Panc1 (cell line): ENCODE results near the gene WWOX. TPM values are rescaled to one million over a fixed set of nuclear protein-coding genes. Genes with fewer than 3 reads are reported as not detected.

Experiments used
- ATAC-seq: fragments of 200-7000 bp; cut with Tn5 transposase; 2 replicates; pipeline ENCODE4 v1.9.1; 2020; ENCODE audit warnings: mild to moderate bottlenecking, moderate library complexity
- BruUV-seq: library from RNA; stranded (reverse); fragments of 400-500 nt; replicated peaks from 2 replicates; lab custom pipeline; 2021; lab: Mats Ljungman, UMichigan
- CTCF ChIA-PET: fragments of 300-600 bp; sonication (Branson Sonifier 250); formaldehyde crosslinking; loops from one replicate; lab custom pipeline; 2022; ENCODE audit warnings: antibody characterized with exemption; lab: Charles Lee
- POLR2A ChIA-PET: fragments of 300-600 bp; sonication (Branson Sonifier 250); formaldehyde crosslinking; loops from one replicate; lab custom pipeline; 2022; ENCODE audit warnings: antibody characterized with exemption; lab: Charles Lee
- DNase-seq: peaks from one replicate; pipeline ENCODE4 v3.0.0-alpha.2; 2010; ENCODE audit warnings: low read depth, low spot score
- H3K27ac ChIP-seq: 2 replicates; pipeline ENCODE4 v1.5.1; 2011; ENCODE audit warnings: mild to moderate bottlenecking, low read length, inconsistent platforms
- H3K27me3 ChIP-seq: fragments of 200-500 bp; sonication (Bioruptor generic); 2 replicates; pipeline ENCODE4 v1.6.0; 2014; ENCODE audit warnings: low read length, inconsistent platforms; ENCODE audit not compliant: control insufficient read depth, insufficient read depth
- H3K36me3 ChIP-seq: fragments of 200-500 bp; sonication (Bioruptor generic); 2 replicates; pipeline ENCODE4 v1.5.1; 2014; ENCODE audit warnings: inconsistent platforms, mild to moderate bottlenecking, low read length, moderate library complexity; ENCODE audit not compliant: control insufficient read depth, insufficient read depth
- H3K4me1 ChIP-seq: 2 replicates; pipeline ENCODE4 v1.5.1; 2011; ENCODE audit warnings: inconsistent platforms, mild to moderate bottlenecking, low read length, moderate library complexity; ENCODE audit not compliant: control insufficient read depth, insufficient read depth
- H3K4me3 ChIP-seq, 2 experiments: 2 replicates each; pipeline ENCODE4 v1.5.1; 2011 to 2012; ENCODE audit warnings: low read depth in 2 of 2, low read length in 2 of 2, mild to moderate bottlenecking in 2 of 2, inconsistent platforms in 1 of 2, moderate library complexity in 1 of 2
- H3K9me3 ChIP-seq: fragments of 200-500 bp; sonication (Bioruptor generic); 2 replicates; pipeline ENCODE4 v1.5.1; 2014; ENCODE audit warnings: low read depth, mild to moderate bottlenecking, inconsistent platforms, low read length, moderate library complexity; ENCODE audit not compliant: control insufficient read depth, insufficient read depth
- POLR2AphosphoS5 ChIP-seq: IDR thresholded peaks from 2 replicates; pipeline ENCODE4 v1.6.1; 2012; ENCODE audit warnings: mild to moderate bottlenecking, low read depth, low read length, moderate library complexity
- SIN3A ChIP-seq: IDR thresholded peaks from 2 replicates; pipeline ENCODE4 v1.6.1; 2012; ENCODE audit warnings: low read depth, mild to moderate bottlenecking, low read length, moderate library complexity, borderline replicate concordance; ENCODE audit not compliant: insufficient read depth
- TCF7L2 ChIP-seq: IDR thresholded peaks from 2 replicates; pipeline ENCODE4 v1.6.1; 2011; ENCODE audit warnings: mild to moderate bottlenecking, low read depth, low read length, inconsistent platforms
- in situ Hi-C: cut with HindIII; loops from 2 replicates; pipeline ENCODE4 v1.10.0; 2016; ENCODE audit warnings: low sequenced_read_pairs, low pct_unique_long_range_greater_than_20kb
- intact Hi-C: fragments of 100-400 bp; cut with micrococcal nuclease; formaldehyde crosslinking; loops from one replicate; pipeline ENCODE4 v1.10.0; 2022; ENCODE audit not compliant: unreplicated experiment
- total RNA-seq: library from RNA; stranded (reverse); gene quantifications from one replicate; pipeline ENCODE4 v1.2.1, GENCODE V29; 2021; ENCODE audit not compliant: unreplicated experiment
- TF ChIP-seq, protein P1 (sequence below): fragments of 450-650 bp; IDR thresholded peaks from 2 replicates; pipeline ENCODE4 v1.5.1; 2017; ENCODE audit warnings: mild to moderate bottlenecking
- TF ChIP-seq, protein P2 (sequence below), 2 experiments: IDR thresholded peaks; 2 replicates each; pipeline ENCODE4 v1.6.1; 2011 to 2012; ENCODE audit warnings: low read depth in 2 of 2, control low read depth in 1 of 2, low read length in 1 of 2, mild to moderate bottlenecking in 1 of 2, moderate library complexity in 1 of 2; ENCODE audit not compliant: insufficient read depth in 1 of 2

The WWOX gene
- total RNA-seq, 1 experiment from 2014 or later, result 12.5 TPM

DNA sequence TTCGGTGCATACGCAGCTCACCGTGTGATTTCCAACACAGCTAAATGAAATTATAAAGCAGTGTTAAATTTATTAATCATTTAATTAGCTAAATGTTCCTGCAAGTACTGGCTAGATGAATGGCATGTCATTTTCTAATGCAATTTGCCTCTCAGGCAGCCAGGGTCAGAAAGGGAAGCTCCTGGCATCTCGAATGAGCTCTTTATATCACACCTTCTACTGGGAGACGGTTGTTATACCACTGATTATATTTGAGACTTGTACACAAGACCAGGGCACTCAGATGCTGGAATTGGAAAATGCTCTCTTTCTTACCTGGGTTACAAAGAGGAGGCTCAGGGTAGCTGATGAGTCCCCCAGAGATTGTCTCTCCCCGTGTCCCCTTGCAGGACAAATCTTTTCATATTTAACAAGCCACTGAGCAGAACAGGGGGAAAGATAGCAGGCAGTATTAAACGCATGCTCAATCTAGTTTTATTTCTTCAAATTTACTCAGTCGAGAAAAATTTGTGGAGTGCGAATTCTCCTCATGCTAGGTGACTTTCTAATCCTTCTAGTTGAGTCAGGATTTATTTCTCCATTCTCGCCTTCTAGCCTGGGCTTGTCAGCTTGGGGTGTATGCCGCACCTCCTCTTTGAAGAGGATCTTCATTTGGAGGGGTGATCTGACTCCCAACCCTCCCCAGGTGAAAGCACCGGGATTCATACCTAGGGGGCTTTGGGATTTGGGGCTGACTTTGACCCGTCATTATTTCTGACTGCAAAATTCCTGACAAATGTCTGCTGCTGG, 1060.0 kb downstream of the WWOX start:
- no TSS peak for BruUV-seq

DNA sequence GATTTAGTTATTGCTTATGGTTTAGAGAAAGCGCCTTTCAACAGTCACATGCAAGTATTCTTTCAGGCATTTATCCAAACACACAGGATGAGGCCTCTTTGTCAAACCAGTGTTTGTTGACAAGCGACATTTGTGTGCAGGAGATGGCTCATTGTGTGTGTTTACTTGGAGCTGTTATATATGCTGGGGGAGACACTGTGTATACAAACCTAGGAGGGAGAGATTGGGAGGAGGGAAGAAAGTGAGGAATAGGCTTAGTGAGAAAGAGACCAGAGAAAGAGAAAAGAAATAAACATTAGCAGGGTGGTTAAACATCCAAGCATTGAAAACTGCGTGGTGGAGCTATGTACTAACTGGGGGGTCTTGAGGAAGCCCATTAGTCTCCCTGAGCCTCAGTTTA, 1063.5 kb downstream of the WWOX start:
- H3K27ac ChIP-seq, result no peak overlapping the region

More for the DNA sequence above, 1060.0 kb downstream of the WWOX start:
- no peak for ATAC-seq
- TF ChIP-seq, protein P1, sequence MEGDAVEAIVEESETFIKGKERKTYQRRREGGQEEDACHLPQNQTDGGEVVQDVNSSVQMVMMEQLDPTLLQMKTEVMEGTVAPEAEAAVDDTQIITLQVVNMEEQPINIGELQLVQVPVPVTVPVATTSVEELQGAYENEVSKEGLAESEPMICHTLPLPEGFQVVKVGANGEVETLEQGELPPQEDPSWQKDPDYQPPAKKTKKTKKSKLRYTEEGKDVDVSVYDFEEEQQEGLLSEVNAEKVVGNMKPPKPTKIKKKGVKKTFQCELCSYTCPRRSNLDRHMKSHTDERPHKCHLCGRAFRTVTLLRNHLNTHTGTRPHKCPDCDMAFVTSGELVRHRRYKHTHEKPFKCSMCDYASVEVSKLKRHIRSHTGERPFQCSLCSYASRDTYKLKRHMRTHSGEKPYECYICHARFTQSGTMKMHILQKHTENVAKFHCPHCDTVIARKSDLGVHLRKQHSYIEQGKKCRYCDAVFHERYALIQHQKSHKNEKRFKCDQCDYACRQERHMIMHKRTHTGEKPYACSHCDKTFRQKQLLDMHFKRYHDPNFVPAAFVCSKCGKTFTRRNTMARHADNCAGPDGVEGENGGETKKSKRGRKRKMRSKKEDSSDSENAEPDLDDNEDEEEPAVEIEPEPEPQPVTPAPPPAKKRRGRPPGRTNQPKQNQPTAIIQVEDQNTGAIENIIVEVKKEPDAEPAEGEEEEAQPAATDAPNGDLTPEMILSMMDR, result no peak
- TF ChIP-seq POLR2AphosphoS5 (no peak), TCF7L2 (no peak), SIN3A (no peak)
- TF ChIP-seq, protein P2, sequence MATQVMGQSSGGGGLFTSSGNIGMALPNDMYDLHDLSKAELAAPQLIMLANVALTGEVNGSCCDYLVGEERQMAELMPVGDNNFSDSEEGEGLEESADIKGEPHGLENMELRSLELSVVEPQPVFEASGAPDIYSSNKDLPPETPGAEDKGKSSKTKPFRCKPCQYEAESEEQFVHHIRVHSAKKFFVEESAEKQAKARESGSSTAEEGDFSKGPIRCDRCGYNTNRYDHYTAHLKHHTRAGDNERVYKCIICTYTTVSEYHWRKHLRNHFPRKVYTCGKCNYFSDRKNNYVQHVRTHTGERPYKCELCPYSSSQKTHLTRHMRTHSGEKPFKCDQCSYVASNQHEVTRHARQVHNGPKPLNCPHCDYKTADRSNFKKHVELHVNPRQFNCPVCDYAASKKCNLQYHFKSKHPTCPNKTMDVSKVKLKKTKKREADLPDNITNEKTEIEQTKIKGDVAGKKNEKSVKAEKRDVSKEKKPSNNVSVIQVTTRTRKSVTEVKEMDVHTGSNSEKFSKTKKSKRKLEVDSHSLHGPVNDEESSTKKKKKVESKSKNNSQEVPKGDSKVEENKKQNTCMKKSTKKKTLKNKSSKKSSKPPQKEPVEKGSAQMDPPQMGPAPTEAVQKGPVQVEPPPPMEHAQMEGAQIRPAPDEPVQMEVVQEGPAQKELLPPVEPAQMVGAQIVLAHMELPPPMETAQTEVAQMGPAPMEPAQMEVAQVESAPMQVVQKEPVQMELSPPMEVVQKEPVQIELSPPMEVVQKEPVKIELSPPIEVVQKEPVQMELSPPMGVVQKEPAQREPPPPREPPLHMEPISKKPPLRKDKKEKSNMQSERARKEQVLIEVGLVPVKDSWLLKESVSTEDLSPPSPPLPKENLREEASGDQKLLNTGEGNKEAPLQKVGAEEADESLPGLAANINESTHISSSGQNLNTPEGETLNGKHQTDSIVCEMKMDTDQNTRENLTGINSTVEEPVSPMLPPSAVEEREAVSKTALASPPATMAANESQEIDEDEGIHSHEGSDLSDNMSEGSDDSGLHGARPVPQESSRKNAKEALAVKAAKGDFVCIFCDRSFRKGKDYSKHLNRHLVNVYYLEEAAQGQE (IDR thresholded peaks at IDR 0.05; ENCODE audit: insufficient read depth in 1 of 2, low read depth in 2 of 2, low read length in 1 of 2), result no peak
- in situ Hi-C loops (no loop called here), intact Hi-C loops (no loop called here)
- Histone ChIP-seq H3K4me1 (no peaks in the 10 kb centered on the region), H3K9me3 (no peaks in the 10 kb centered on the region), H3K27me3 (no peaks in the 10 kb centered on the region), H3K36me3 (no peaks in the 10 kb centered on the region), H3K4me3 (no peak overlapping the region), H3K27ac (no peak overlapping the region)
- DNase-seq, result no peak
- CTCF ChIA-PET, result no interaction called here
- POLR2A ChIA-PET, result no interaction called here

More for the DNA sequence above, 1063.5 kb downstream of the WWOX start:
- Histone ChIP-seq H3K36me3 (no peaks in the 10 kb centered on the region), H3K4me3 (no peak overlapping the region), H3K27me3 (no peaks in the 10 kb centered on the region), H3K4me1 (no peaks in the 10 kb centered on the region), H3K9me3 (no peaks in the 10 kb centered on the region)
- ChIA-PET CTCF (no interaction called here), POLR2A (no interaction called here)
- TF ChIP-seq, protein P1, result no peak
- TF ChIP-seq TCF7L2 (no peak), SIN3A (no peak), POLR2AphosphoS5 (no peak)
- TF ChIP-seq, protein P2 (IDR thresholded peaks at IDR 0.05; ENCODE audit: insufficient read depth in 1 of 2, low read depth in 2 of 2, low read length in 1 of 2), result no peak
- no peak for ATAC-seq
- no peak for DNase-seq
- in situ Hi-C loops, result no loop called here
- intact Hi-C loops, result no loop called here
- BruUV-seq, result no TSS peak
